ENCODE data around the gene KRTAP12-2. TPM values are rescaled to one million over a fixed set of nuclear protein-coding genes. Genes with fewer than 3 reads are reported as not detected.

The KRTAP12-2 gene
- total RNA-seq, 1 donor from 2014 or later: not detected

- intact Hi-C loops (cut with micrococcal nuclease): no loop called here
- DNase-seq (no peak), ATAC-seq (ENCODE audit: low read depth) (no peak)
- no peaks in the 10 kb centered on the region for H3K4me1 Mint-ChIP-seq
- H3K27ac Mint-ChIP-seq: no peak overlapping the region
- no peak overlapping the region for H3K4me3 Mint-ChIP-seq
- H3K9me3 Mint-ChIP-seq: peaks cover 10% of the 10 kb centered on the region
- peaks cover 71% of the 10 kb centered on the region for H3K27me3 Mint-ChIP-seq
- TF ChIP-seq CTCF (IDR thresholded peaks at IDR 0.05): no peak
- ChIA-PET CTCF (no interaction called here), POLR2A (no interaction called here)
- no peaks in the 10 kb centered on the region for H3K36me3 Mint-ChIP-seq (ENCODE audit: low read depth)
Observed at GRCh38 chr21:44701541-44701940, 34.8 kb upstream of the KRTAP12-2 start.

GRCh38 chr21:44701023-44701400 lies 34.3 kb upstream of the KRTAP12-2 start:
- ATAC-seq (ENCODE audit: low read depth) (no peak), DNase-seq (no peak)
- H3K27ac Mint-ChIP-seq: no peak overlapping the region
- CTCF ChIA-PET: no interaction called here
- no peak overlapping the region for H3K4me3 Mint-ChIP-seq
- intact Hi-C loops (cut with micrococcal nuclease): no loop called here
- H3K27me3 Mint-ChIP-seq: peaks cover 73% of the 10 kb centered on the region
- no peak for TF ChIP-seq CTCF (IDR thresholded peaks at IDR 0.05)
- POLR2A ChIA-PET: no interaction called here
- H3K4me1 Mint-ChIP-seq: no peaks in the 10 kb centered on the region
- no peaks in the 10 kb centered on the region for H3K36me3 Mint-ChIP-seq (ENCODE audit: low read depth)
- H3K9me3 Mint-ChIP-seq: peaks cover 8% of the 10 kb centered on the region

GRCh38 chr21:44700101-44701022 lies 33.6 kb upstream of the KRTAP12-2 start:
- peaks cover 69% of the 10 kb centered on the region for H3K27me3 Mint-ChIP-seq
- DNase-seq: no peak
- peaks cover 3% of the 10 kb centered on the region for H3K9me3 Mint-ChIP-seq
- no peaks in the 10 kb centered on the region for H3K4me1 Mint-ChIP-seq
- H3K36me3 Mint-ChIP-seq (ENCODE audit: low read depth): no peaks in the 10 kb centered on the region
- no peak overlapping the region for H3K27ac Mint-ChIP-seq
- no peak for TF ChIP-seq CTCF (IDR thresholded peaks at IDR 0.05)
- H3K4me3 Mint-ChIP-seq: no peak overlapping the region
- ATAC-seq (ENCODE audit: low read depth): no peak
- ChIA-PET POLR2A (no interaction called here), CTCF (no interaction called here)
- intact Hi-C loops (cut with micrococcal nuclease): no loop called here

GRCh38 chr21:44699502-44700001 lies 32.8 kb upstream of the KRTAP12-2 start:
- ChIA-PET CTCF (no interaction called here), POLR2A (no interaction called here)

More at GRCh38 chr21:44699502-44700001, 32.8 kb upstream of the KRTAP12-2 start:
- H3K27ac Mint-ChIP-seq: no peak overlapping the region
- H3K4me3 Mint-ChIP-seq: no peak overlapping the region
- no peak for DNase-seq
- TF ChIP-seq CTCF (IDR thresholded peaks at IDR 0.05): no peak
- ATAC-seq (ENCODE audit: low read depth): no peak
- peaks cover 64% of the 10 kb centered on the region for H3K27me3 Mint-ChIP-seq
- no peaks in the 10 kb centered on the region for H3K9me3 Mint-ChIP-seq
- H3K4me1 Mint-ChIP-seq: no peaks in the 10 kb centered on the region
- intact Hi-C loops (cut with micrococcal nuclease): no loop called here
- no peaks in the 10 kb centered on the region for H3K36me3 Mint-ChIP-seq (ENCODE audit: low read depth)

Measured in activated B cell treated with CpG ODN at 0.5 μM for 24 hours (primary cell).